NCI-H2081 (cell line): ENCODE measurements around the gene TCAIM.

Source experiments
- DNase-seq, 2 experiments: peaks; one replicate each; lab custom pipeline; 2025; lab: John Stamatoyannopoulos, UW

Gene TCAIM

DNA sequence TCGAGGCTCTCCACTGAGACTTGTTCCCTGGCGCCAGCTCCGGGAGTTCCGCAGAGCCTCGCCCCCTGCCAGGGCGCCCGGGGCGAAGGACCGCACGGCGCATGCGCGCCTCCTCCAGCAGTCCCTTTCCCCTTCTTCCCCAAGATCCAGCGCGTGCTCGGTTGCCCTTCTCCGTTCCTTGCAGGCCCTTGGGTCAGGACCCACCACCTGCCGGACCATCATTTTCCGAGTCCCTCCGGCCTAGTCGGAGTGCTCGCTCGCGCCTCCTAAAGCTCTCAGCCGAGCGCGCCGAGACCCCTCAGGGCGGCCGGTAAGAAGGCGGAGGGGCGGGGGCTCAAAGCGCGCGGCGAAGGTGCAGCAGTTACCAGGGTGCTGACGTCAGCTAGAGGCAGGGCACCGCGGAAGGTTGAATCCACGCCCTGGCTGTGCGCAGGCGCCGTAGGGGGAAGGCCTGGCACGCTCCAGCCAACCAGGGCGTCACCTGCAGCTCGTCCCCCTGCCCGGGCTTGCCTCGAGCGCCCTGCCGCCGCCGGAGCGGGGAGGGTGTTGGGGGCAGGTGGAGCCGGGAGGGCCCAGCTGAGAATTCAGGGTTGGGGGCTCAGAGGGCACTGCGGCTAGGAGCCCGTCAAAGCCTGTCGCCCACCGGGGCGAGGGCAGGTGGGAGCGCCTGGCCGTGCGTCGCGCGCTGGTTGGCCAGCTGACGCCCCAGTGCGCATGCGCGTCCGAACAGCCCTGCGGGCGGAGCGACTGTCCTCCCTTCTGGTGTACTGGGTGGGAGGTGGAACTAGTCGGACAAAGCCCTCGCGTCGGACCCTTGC is at the start of gene TCAIM:
TCAIM (plus strand) TSS at position 757 of the 818 bp plus-strand sequence. CDS start 16,017 bp downstream, outside the sequence.
- peak; percentile 96 to 97 for DNase-seq

- DNase-seq = no peak
Observed at GRCh38 chr3:44289882-44290462, 48.6 kb upstream of the TCAIM start.

GRCh38 chr3:44292276-44292675 is 46.3 kb upstream of the TCAIM start:
- DNase-seq = no peak

DNA sequence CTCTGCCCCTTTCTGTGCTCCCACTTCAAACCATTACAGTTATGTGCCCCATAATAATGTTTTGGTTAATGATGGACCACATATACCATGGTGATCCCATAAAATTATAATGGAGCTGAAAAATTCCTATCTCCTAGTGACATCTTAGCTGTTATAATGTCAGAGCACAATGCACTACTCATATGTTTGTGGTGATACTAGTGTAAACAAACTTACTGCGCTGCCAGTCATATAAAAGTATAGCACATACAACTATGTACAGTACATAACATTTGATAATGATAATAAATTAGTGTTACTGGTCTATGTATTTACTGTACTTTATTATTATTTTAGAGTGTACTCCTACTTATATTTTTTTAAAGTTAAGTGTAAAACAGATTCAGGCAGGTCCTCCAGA is 45.6 kb upstream of the TCAIM start:
- DNase-seq = no peak

DNA sequence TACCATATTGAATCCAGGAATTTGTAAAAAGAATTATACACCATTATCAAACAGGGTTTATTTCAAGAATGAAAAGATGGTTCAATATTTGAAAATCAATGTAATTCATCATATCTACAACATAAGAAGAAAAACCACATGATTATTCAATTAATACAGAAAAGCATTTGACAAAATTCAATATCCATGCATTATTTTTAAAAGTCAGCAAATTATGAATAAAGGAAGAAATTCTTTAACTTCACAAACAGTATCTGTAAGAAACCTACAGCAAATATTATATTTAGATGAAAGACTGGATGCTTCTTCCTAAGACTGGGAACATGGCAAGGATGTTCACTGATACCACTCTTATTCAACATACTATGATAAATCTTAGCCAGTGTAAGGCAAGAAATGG is 41.3 kb upstream of the TCAIM start:
- no peak for DNase-seq

DNA sequence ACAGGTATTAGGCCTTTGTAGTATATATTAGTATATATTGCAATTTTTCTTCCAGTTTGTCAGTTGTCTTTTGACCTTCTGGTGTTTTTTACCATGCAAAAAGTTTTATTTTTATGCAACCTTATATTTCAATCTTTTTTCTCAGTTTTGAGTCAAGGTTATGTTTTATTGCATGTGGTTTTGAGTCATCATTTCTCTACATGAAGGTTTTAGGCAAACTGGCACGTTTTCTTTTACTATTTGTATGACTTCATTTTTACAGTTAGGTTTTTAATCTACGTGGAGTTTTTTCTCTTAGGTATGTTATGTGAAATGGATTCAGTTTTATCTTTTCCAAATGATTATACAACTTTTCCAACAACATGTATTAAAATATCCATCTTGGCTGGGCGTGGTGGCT is 36.8 kb upstream of the TCAIM start:
- DNase-seq = no peak

DNA sequence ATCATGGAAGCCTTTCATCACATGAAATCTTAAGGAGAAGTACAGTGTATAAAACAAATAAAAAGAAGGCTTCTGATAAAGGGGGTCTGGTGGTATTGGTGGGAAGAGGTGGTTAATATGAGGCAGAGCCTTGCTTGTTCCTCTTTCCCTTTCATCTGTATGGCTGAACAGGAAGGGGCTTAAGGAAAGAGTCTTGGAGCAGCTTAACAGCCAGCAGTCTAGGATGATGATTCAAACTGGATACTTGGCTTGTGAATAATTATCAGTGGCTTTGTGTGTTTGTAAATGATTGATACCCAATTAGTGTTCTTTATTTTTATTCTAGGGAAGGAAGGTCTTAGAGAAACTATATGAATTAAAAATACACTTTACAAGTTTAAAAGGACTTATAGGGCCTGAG is 29.1 kb upstream of the TCAIM start:
- DNase-seq = no peak

DNA sequence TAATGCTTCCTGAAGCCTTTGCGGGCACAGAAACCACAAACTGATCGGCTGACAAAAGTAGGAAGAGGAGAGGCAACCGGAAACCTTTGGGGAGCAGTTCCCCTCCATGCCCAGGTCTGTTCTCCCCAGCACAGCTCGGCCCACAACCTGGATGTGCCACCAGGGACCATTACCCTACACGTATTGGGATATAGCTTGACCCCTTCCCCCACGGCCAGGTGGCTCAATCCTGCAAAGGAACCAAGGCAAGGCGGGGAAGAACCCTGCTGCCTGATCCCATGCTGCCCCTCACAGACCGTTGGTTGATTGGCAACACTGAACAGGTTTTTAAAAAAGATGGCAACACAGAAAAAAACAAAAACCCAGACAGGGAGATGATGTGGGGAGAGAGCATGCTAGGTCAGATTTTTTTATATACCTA is 19.7 kb upstream of the TCAIM start:
- peak; percentile 17 to 18 for DNase-seq

GRCh38 chr3:44321335-44321734 is 17.2 kb upstream of the TCAIM start:
- no peak for DNase-seq

- peak; percentile 41 to 50 for DNase-seq
Observed at GRCh38 chr3:44323341-44323955, 15.1 kb upstream of the TCAIM start.

DNA sequence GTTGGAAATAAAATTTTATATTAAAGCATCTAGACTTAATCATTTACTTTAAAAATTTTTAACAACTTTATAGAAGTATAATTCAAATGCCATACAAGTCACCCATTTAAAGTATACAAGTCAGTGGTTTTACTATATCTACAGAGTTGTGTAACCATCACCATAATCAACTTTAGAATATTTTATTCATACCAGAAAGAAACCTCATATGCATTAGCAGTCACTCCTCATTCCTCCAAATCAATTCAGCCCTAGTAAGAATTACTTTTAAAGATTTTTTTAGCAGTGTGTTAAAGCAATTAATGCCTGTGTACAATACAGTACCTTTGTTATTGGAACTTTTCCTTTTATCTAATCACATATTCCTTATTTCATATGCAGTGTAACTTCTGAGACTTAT is 14.0 kb upstream of the TCAIM start:
- DNase-seq = no peak

- no peak for DNase-seq
Observed at GRCh38 chr3:44326019-44326418, 12.5 kb upstream of the TCAIM start.

GRCh38 chr3:44326515-44326914 is 12.1 kb upstream of the TCAIM start:
- no peak for DNase-seq

GRCh38 chr3:44329946-44330345 is 8.6 kb upstream of the TCAIM start:
- DNase-seq = no peak

- no peak for DNase-seq
Observed at GRCh38 chr3:44330444-44330843, 8.1 kb upstream of the TCAIM start.

GRCh38 chr3:44334326-44334725 is 4.2 kb upstream of the TCAIM start:
- DNase-seq = no peak

GRCh38 chr3:44337248-44337785 is 1.2 kb upstream of the TCAIM start:
- DNase-seq = no peak

DNA sequence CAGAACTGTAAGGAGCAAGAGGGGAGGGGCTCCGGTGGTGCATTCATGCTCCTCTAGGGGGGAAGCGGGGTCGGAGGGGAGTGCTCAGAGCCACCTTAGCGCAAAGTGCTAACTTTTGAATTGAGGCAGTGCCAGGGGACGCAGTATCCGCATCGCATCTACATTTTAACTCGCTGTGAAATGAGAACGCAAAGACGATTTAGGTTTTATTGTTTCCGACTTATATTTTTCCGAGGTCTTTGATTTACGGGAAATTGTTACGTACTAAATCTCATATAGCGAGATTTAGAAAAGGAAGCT is 212 bp downstream of the TCAIM start:
- DNase-seq = no peak

DNA sequence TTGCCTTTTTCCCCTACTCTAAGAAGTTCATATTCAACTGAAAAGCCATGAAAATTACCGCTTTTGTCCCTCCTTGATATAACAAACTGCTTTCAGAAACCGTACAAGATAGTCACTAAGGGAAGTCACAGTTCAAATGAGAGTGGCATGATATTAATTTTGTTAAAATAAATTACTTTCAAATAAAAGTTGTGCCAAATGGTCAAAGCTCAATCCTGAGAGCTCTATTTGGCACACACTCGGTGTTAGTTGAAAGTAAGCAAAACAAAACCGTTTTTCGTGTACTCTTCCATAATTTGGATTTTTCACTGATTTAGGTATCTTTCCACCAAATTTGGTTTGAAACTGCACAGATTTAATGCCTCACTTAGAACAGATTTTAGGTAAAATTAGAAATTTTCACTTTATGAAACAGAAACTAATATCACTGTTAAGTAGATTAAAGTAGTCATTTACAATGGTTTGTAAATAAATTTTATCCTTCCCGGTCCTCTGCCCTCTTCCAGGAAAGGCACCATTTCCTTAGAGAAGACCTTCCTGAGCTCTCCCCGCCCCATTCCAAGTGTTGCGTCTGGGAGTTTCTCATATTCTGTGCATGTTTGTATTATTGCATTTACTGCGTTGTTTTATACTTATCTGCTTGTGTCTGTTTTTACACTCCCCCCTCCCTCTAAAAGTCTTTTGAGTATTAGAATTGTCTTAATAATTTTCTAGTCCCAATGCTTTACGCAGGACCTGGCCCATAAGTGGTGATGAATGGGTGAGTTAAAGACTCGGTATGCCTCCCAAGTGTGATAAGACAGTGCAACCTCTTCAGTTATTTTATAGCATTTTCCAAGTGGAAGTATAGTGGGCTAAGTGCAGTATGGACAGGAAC is 853 bp downstream of the TCAIM start:
- no peak for DNase-seq

DNA sequence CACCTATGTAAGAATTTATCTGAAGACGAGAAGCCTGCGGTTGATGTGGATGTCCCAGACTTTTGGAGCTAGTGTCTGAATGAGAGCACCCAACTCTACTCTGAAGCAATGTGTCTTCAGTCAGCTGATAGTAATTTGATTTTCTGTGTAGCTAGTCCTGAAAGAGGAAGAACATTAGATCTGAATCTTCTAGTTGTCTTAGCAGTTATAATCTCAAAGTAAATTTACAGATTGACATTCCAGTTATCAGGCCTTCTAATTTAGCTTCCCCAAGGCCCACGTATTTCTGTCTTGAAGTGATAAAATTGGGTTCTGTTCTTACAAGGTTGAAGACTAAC is 1.5 kb downstream of the TCAIM start:
- no peak for DNase-seq

GRCh38 chr3:44342176-44342790 is 3.7 kb downstream of the TCAIM start:
- no peak for DNase-seq

DNA sequence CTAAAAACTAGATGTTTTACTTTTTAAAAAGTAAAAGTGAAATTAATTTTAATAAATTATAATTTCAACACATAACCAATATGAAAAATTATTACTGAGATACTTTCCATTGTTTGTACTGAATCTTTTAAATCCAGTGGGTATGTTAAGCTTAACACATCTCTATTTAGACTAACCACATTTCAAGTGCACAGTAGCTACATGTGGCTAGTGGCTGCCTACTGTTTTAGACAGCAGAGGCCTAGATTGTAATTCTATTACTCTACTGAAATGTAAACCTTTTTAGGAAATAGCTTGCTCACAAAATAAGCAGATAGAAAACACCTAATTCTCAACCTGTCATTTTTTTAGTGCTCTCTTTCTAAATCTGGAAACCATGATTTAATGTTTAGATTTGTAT is 4.9 kb downstream of the TCAIM start:
- no peak for DNase-seq
